Tibial artery (tissue), 4 donors: ENCODE measurements around the gene ADAM22.

ENCODE experiments used
- DNase-seq, 2 donors: peaks; one replicate each; pipeline ENCODE4 v3.0.0-alpha.2; 2019
- H3K27ac ChIP-seq, 2 donors: fragments of 200-600 bp; sonication (generic) in 1 of 2; 1 replicate in 1 of 2; 2 replicates in 1 of 2; pipeline ENCODE4 v1.5.1; 2018 to 2019; ENCODE audit warnings: mild to moderate bottlenecking in 1 of 2
- H3K27me3 ChIP-seq, 2 donors: fragments of 200-600 bp; sonication (generic) in 1 of 2; one replicate each; pipeline versions ENCODE4 v1.5.1 to v1.6.0; 2016 to 2019
- H3K36me3 ChIP-seq, 3 donors: fragments of 200-600 bp; sonication (generic) in 2 of 3; one replicate each; pipeline ENCODE4 v1.5.1; 2016 to 2019; ENCODE audit warnings: mild to moderate bottlenecking in 2 of 3
- H3K4me1 ChIP-seq, 4 donors: fragments of 200-600 bp; sonication (generic) in 2 of 4; 1 replicate in 3 of 4; 2 replicates in 1 of 4; pipeline ENCODE4 v1.5.1; 2016 to 2019
- H3K4me3 ChIP-seq, 2 donors: fragments of 200-600 bp; sonication (generic) in 1 of 2; 1 replicate in 1 of 2; 2 replicates in 1 of 2; pipeline ENCODE4 v1.5.1; 2018 to 2019; ENCODE audit warnings: mild to moderate bottlenecking in 2 of 2
- H3K9me3 ChIP-seq, 3 donors: fragments of 200-600 bp; sonication (generic) in 1 of 3; one replicate each; pipeline ENCODE4 v1.5.1; 2016 to 2019
- intact Hi-C: fragments of 100-400 bp; cut with DNase I; formaldehyde crosslinking; loops from one replicate; pipeline ENCODE4 v1.15.0; 2023; ENCODE audit warnings: low total_unique reads
- TF ChIP-seq, protein P1 (sequence below), 2 experiments: fragments of 200-600 bp in 1 of 2; fragments of 450-650 bp in 1 of 2; IDR thresholded peaks; one replicate each; pipeline ENCODE4 v1.5.1; 2017 to 2019; ENCODE audit warnings: antibody characterized with exemption in 2 of 2, mild to moderate bottlenecking in 1 of 2, moderate library complexity in 1 of 2

Gene ADAM22

GRCh38 chr7:88071994-88072714 is 138.1 kb downstream of the ADAM22 start:
- Histone ChIP-seq H3K27me3 (no peaks in the 10 kb centered on the region), H3K27ac (no peak overlapping the region), H3K9me3 (peaks cover 0 to 3% (median 0%) of the 10 kb centered on the region in 3 donors), H3K4me3 (no peak overlapping the region), H3K4me1 (no peaks in the 10 kb centered on the region), H3K36me3 (no peaks in the 10 kb centered on the region)
- TF ChIP-seq, protein P1, sequence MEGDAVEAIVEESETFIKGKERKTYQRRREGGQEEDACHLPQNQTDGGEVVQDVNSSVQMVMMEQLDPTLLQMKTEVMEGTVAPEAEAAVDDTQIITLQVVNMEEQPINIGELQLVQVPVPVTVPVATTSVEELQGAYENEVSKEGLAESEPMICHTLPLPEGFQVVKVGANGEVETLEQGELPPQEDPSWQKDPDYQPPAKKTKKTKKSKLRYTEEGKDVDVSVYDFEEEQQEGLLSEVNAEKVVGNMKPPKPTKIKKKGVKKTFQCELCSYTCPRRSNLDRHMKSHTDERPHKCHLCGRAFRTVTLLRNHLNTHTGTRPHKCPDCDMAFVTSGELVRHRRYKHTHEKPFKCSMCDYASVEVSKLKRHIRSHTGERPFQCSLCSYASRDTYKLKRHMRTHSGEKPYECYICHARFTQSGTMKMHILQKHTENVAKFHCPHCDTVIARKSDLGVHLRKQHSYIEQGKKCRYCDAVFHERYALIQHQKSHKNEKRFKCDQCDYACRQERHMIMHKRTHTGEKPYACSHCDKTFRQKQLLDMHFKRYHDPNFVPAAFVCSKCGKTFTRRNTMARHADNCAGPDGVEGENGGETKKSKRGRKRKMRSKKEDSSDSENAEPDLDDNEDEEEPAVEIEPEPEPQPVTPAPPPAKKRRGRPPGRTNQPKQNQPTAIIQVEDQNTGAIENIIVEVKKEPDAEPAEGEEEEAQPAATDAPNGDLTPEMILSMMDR (IDR thresholded peaks at IDR 0.05) = no peak
- no peak for DNase-seq
- intact Hi-C loops = no loop called here

DNA sequence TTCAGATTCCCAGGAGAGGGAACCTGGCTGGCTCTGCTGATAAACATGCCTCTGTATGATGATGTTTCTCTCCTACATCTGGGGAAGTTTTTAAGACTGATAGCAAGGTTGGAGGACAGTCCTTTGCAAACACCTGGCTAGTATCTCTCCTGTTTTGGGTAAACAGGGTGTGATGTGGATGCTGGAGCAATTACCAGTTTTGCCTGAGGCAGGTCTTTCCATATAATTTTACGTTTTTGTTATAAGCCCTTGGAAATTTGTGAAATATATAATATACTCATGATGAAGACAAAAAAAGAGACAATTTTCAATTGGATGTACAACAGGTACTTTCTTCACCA is 138.6 kb downstream of the ADAM22 start:
- intact Hi-C loops = no loop called here
- no peak for DNase-seq
- Histone ChIP-seq H3K36me3 (no peaks in the 10 kb centered on the region), H3K4me1 (no peaks in the 10 kb centered on the region), H3K9me3 (peaks cover 0 to 3% (median 0%) of the 10 kb centered on the region in 3 donors), H3K27ac (no peak overlapping the region), H3K27me3 (no peaks in the 10 kb centered on the region), H3K4me3 (no peak overlapping the region)
- TF ChIP-seq, protein P1 (IDR thresholded peaks at IDR 0.05) = no peak

DNA sequence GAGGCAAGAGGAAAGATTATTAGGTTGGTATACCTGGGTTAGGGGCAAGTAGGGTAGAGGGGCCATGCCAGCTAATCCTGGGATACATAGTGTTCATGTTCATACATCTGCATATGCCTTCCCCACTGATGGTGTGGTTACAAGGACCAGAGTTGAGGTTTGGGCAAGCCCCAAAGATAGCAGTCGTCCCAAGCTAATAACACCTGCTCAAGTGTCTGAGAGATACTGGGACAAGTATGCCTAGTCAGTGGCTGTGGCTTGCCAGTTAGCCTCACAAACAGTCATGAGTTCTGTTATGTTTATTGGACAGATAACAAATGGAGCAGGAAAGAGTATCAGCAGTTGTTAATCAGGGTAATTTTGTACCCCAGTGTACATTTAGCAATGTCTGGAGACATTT is 139.6 kb downstream of the ADAM22 start:
- Histone ChIP-seq H3K4me1 (no peaks in the 10 kb centered on the region), H3K4me3 (no peak overlapping the region), H3K9me3 (peaks cover 0 to 3% (median 0%) of the 10 kb centered on the region in 3 donors), H3K27me3 (no peaks in the 10 kb centered on the region), H3K36me3 (no peaks in the 10 kb centered on the region), H3K27ac (no peak overlapping the region)
- intact Hi-C loops = no loop called here
- TF ChIP-seq, protein P1 (IDR thresholded peaks at IDR 0.05) = no peak
- no peak for DNase-seq

DNA sequence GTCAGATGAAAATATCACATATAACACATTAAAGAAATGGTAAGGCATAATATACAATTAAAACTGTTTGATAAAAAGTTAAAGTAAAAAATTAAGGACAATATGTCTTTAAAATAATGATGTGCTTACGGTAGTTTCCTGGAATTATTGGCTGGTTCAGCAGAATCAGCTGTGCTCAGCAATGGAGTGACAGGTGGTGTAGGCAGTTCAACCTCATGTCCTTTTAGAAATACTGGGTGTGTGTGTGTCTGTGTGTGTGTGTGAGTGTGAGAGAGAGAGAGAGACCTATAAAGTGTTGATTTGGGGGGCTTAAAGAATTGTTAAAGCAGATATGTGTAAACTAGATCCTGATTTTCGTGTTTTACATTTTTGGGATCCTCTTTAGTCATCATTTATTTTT is 141.2 kb downstream of the ADAM22 start:
- no peak for DNase-seq
- Histone ChIP-seq H3K27ac (no peak overlapping the region), H3K4me3 (no peak overlapping the region), H3K4me1 (no peaks in the 10 kb centered on the region), H3K9me3 (no peaks in the 10 kb centered on the region), H3K36me3 (no peaks in the 10 kb centered on the region), H3K27me3 (no peaks in the 10 kb centered on the region)
- intact Hi-C loops = no loop called here
- TF ChIP-seq, protein P1 (IDR thresholded peaks at IDR 0.05) = no peak

- Histone ChIP-seq H3K27me3 (no peaks in the 10 kb centered on the region), H3K27ac (no peak overlapping the region), H3K4me3 (no peak overlapping the region), H3K4me1 (no peaks in the 10 kb centered on the region), H3K9me3 (no peaks in the 10 kb centered on the region), H3K36me3 (no peaks in the 10 kb centered on the region)
- intact Hi-C loops = no loop called here
- DNase-seq = no peak
- TF ChIP-seq, protein P1 (IDR thresholded peaks at IDR 0.05) = no peak
Measured at GRCh38 chr7:88083883-88084282, 149.8 kb downstream of the ADAM22 start.

DNA sequence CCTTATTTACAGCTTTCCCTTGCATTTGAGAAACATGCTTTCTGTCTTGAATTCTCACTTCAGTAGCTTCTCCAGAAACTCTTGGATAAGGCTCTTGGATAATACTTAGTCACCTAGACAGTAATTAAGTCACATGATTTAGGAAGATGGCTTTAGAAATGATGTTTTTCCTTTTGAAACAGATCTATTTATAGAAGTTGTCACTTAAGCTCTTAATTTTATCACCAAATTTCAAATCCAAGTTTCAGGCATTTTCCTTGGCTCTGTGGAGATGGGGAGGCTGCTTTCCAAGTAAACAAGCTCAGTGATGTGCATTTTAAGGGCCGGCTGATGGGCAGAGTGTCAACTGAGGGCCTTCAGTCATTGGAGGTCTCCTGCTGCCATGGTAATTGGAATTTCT is 155.5 kb downstream of the ADAM22 start:
- Histone ChIP-seq H3K4me3 (no peak overlapping the region), H3K9me3 (no peaks in the 10 kb centered on the region), H3K27ac (no peak overlapping the region), H3K4me1 (no peaks in the 10 kb centered on the region), H3K27me3 (no peaks in the 10 kb centered on the region), H3K36me3 (no peaks in the 10 kb centered on the region)
- intact Hi-C loops = no loop called here
- TF ChIP-seq, protein P1 (IDR thresholded peaks at IDR 0.05) = no peak
- DNase-seq = no peak
